Neural cell (in vitro differentiated cells): ENCODE results near the gene CDC45. TPM values are rescaled to one million over a fixed set of nuclear protein-coding genes. Genes with fewer than 3 reads are reported as not detected.

ENCODE experiments used
- H2AFZ ChIP-seq: fragments of 200-600, 300-800 bp; sonication (generic), shearing (Covaris generic); 2 replicates; pipeline ENCODE4 v1.6.0; 2014; ENCODE audit warnings: low read depth, mild to moderate bottlenecking, antibody characterized with exemption, low read length, moderate library complexity
- H3F3A ChIP-seq: fragments of 200-600 bp; shearing (Covaris generic); 2 replicates; pipeline ENCODE4 v1.6.1; 2016; ENCODE audit warnings: mild to moderate bottlenecking, moderate library complexity, mixed read lengths, antibody characterized with exemption, low read length; ENCODE audit not compliant: insufficient read depth, poor library complexity, severe bottlenecking
- H3K27ac ChIP-seq: fragments of 200-600, 300-800 bp; sonication (generic), shearing (Covaris generic); 2 replicates; pipeline ENCODE4 v1.5.1; 2014; ENCODE audit warnings: mild to moderate bottlenecking, low read length, moderate library complexity
- H3K27me3 ChIP-seq: fragments of 300-800, 200-600 bp; sonication (generic), shearing (Covaris generic); 2 replicates; pipeline ENCODE4 v1.6.0; 2014; ENCODE audit warnings: mild to moderate bottlenecking, low read depth, low read length, moderate library complexity; ENCODE audit not compliant: insufficient read depth
- H3K36me3 ChIP-seq: fragments of 300-800, 200-600 bp; sonication (generic), shearing (Covaris generic); 2 replicates; pipeline ENCODE4 v1.5.1; 2014; ENCODE audit warnings: mild to moderate bottlenecking, antibody characterized with exemption, low read length, moderate library complexity; ENCODE audit not compliant: insufficient read depth
- H3K4me2 ChIP-seq: fragments of 300-800, 200-600 bp; sonication (generic), shearing (Covaris generic); 2 replicates; pipeline ENCODE4 v1.6.0; 2014; ENCODE audit warnings: mild to moderate bottlenecking, low read length
- H3K4me3 ChIP-seq: fragments of 300-800, 200-600 bp; sonication (generic), shearing (Covaris generic); 2 replicates; pipeline ENCODE4 v1.5.1; 2014; ENCODE audit warnings: mild to moderate bottlenecking, low read length, moderate library complexity
- H3K79me2 ChIP-seq: fragments of 200-600 bp; shearing (Covaris generic); replicated peaks from 2 replicates; pipeline ENCODE4 v1.6.0; 2014; ENCODE audit warnings: mild to moderate bottlenecking, low read length, moderate library complexity; ENCODE audit not compliant: insufficient read depth
- H3K9ac ChIP-seq: fragments of 300-800, 200-600 bp; sonication (generic), shearing (Covaris generic); 2 replicates; pipeline ENCODE4 v1.6.1; 2016; ENCODE audit warnings: mild to moderate bottlenecking, low read length, mixed read lengths
- H3K9me2 ChIP-seq: fragments of 200-600 bp; shearing (Covaris generic); 2 replicates; pipeline ENCODE4 v1.6.1; 2016; ENCODE audit warnings: mild to moderate bottlenecking, low read length, mixed read lengths; ENCODE audit not compliant: insufficient read depth
- H3K9me3 ChIP-seq: fragments of 200-600, 300-800 bp; sonication (generic), shearing (Covaris generic); 2 replicates; pipeline ENCODE4 v1.6.1; 2016; ENCODE audit warnings: mild to moderate bottlenecking, mixed run types, low read length, moderate library complexity, mixed read lengths
- H4K20me1 ChIP-seq: fragments of 200-600 bp; shearing (Covaris generic); 2 replicates; pipeline ENCODE4 v1.6.1; 2016; ENCODE audit warnings: mild to moderate bottlenecking, mixed run types; ENCODE audit not compliant: insufficient read depth
- CTCF ChIP-seq: fragments of 450-650 bp; IDR thresholded peaks from 2 replicates; pipeline ENCODE4 v1.5.1; 2014; ENCODE audit warnings: antibody characterized with exemption, mild to moderate bottlenecking, moderate library complexity; ENCODE audit not compliant: poor library complexity, severe bottlenecking
- EP300 ChIP-seq: fragments of 450-650 bp; conservative IDR thresholded peaks from 2 replicates; pipeline ENCODE4 v1.6.1; 2014; ENCODE audit warnings: antibody characterized with exemption, mild to moderate bottlenecking, moderate library complexity; ENCODE audit not compliant: poor library complexity, severe bottlenecking
- EZH2 ChIP-seq: fragments of 200-600, 300-800 bp; shearing (Covaris generic), sonication (generic); IDR thresholded peaks from 2 replicates; pipeline ENCODE4 v1.6.1; 2014; ENCODE audit warnings: antibody characterized with exemption, low read length, borderline replicate concordance, mild to moderate bottlenecking; ENCODE audit not compliant: insufficient read depth, poor library complexity, severe bottlenecking
- MXI1 ChIP-seq: fragments of 450-650 bp; conservative IDR thresholded peaks from 2 replicates; pipeline ENCODE4 v1.6.1; 2014; ENCODE audit warnings: antibody characterized with exemption, mild to moderate bottlenecking; ENCODE audit not compliant: poor library complexity, severe bottlenecking
- POLR2AphosphoS5 ChIP-seq: IDR thresholded peaks from 2 replicates; pipeline ENCODE4 v1.6.1; 2012
- RAD21 ChIP-seq: fragments of 450-650 bp; conservative IDR thresholded peaks from 2 replicates; pipeline ENCODE4 v1.6.1; 2014; ENCODE audit warnings: antibody characterized with exemption, mild to moderate bottlenecking, moderate library complexity
- SMC3 ChIP-seq: fragments of 450-650 bp; conservative IDR thresholded peaks from 2 replicates; pipeline ENCODE4 v1.6.1; 2014; ENCODE audit warnings: antibody characterized with exemption, mild to moderate bottlenecking, moderate library complexity; ENCODE audit not compliant: poor library complexity
- TAF1 ChIP-seq: IDR thresholded peaks from 2 replicates; pipeline ENCODE4 v1.6.1; 2012; ENCODE audit warnings: low read depth
- polyA plus RNA-seq: library from polyadenylated mRNA; depleted of rRNA; stranded (reverse); fragments of >200 nt; gene quantifications from 2 replicates; pipeline ENCODE4 v1.2.3, GENCODE V29; 2014
- TF ChIP-seq, protein P1 (sequence below): IDR thresholded peaks from 2 replicates; pipeline ENCODE4 v1.6.1; 2012; ENCODE audit warnings: borderline replicate concordance

The CDC45 gene
- polyA plus RNA-seq, 1 donor from 2014 or later = 3.2 TPM

DNA sequence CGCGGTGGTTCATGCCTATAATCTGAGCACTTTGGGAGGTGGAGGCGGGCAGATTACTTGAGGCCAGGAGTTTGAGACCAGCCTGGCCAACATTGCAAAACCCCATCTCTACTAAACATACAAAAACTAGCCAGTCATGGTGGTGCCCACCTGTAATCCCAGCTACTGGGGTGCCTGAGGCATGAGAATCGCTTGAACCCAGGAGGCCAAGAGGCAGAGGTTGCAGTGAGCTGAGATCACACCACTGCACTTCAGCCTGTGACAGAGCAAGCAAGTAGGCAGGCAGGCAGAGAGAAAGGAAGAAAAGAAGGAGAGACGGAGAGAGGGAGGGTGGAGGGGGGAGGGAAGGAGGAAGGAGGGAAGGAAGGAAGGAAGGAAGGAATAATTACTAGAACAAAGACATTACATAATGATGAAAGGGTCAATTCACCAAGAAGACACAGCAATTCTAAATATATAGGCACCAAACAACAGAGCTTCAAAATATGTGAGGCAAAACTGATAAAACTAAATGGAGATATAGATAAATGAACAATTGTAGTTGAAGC is 58.3 kb downstream of the CDC45 start:
- H3K4me2 ChIP-seq = no peak overlapping the region
- H3K27me3 ChIP-seq = no peaks in the 10 kb centered on the region
- H3K27ac ChIP-seq = no peak overlapping the region
- no peaks in the 10 kb centered on the region for H3K9me2 ChIP-seq
- H4K20me1 ChIP-seq = no peaks in the 10 kb centered on the region
- TF ChIP-seq RAD21 (no peak), EP300 (no peak)
- no peaks in the 10 kb centered on the region for H3K36me3 ChIP-seq
- H3K79me2 ChIP-seq = no peaks in the 10 kb centered on the region
- no peak overlapping the region for H2AFZ ChIP-seq
- H3K4me3 ChIP-seq = no peak overlapping the region
- H3F3A ChIP-seq = no peaks in the 10 kb centered on the region
- no peaks in the 10 kb centered on the region for H3K9me3 ChIP-seq
- no peak overlapping the region for H3K9ac ChIP-seq

GRCh38 chr22:19540394-19540793 is 60.7 kb downstream of the CDC45 start:
- Histone ChIP-seq H2AFZ (no peak overlapping the region), H3K4me2 (no peak overlapping the region), H4K20me1 (no peaks in the 10 kb centered on the region), H3K4me3 (no peak overlapping the region), H3F3A (no peaks in the 10 kb centered on the region), H3K36me3 (no peaks in the 10 kb centered on the region), H3K9ac (no peak overlapping the region), H3K9me3 (no peaks in the 10 kb centered on the region), H3K27me3 (no peaks in the 10 kb centered on the region), H3K9me2 (no peaks in the 10 kb centered on the region), H3K79me2 (no peaks in the 10 kb centered on the region), H3K27ac (no peak overlapping the region)
- TF ChIP-seq POLR2AphosphoS5 (no peak), SMC3 (no peak), TAF1 (no peak), RAD21 (no peak), EP300 (no peak), EZH2 (no peak), MXI1 (no peak), CTCF (no peak)
- TF ChIP-seq, protein P1, sequence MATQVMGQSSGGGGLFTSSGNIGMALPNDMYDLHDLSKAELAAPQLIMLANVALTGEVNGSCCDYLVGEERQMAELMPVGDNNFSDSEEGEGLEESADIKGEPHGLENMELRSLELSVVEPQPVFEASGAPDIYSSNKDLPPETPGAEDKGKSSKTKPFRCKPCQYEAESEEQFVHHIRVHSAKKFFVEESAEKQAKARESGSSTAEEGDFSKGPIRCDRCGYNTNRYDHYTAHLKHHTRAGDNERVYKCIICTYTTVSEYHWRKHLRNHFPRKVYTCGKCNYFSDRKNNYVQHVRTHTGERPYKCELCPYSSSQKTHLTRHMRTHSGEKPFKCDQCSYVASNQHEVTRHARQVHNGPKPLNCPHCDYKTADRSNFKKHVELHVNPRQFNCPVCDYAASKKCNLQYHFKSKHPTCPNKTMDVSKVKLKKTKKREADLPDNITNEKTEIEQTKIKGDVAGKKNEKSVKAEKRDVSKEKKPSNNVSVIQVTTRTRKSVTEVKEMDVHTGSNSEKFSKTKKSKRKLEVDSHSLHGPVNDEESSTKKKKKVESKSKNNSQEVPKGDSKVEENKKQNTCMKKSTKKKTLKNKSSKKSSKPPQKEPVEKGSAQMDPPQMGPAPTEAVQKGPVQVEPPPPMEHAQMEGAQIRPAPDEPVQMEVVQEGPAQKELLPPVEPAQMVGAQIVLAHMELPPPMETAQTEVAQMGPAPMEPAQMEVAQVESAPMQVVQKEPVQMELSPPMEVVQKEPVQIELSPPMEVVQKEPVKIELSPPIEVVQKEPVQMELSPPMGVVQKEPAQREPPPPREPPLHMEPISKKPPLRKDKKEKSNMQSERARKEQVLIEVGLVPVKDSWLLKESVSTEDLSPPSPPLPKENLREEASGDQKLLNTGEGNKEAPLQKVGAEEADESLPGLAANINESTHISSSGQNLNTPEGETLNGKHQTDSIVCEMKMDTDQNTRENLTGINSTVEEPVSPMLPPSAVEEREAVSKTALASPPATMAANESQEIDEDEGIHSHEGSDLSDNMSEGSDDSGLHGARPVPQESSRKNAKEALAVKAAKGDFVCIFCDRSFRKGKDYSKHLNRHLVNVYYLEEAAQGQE = no peak
